Middle frontal gyrus (tissue), 1 donor: ENCODE measurements around the gene PDGFA.

Experiments
- DNase-seq: peaks from one replicate; pipeline ENCODE4 v3.0.0-alpha.2; 2015; ENCODE audit warnings: low spot score; ENCODE audit errors: extremely low spot score

The PDGFA gene

DNA sequence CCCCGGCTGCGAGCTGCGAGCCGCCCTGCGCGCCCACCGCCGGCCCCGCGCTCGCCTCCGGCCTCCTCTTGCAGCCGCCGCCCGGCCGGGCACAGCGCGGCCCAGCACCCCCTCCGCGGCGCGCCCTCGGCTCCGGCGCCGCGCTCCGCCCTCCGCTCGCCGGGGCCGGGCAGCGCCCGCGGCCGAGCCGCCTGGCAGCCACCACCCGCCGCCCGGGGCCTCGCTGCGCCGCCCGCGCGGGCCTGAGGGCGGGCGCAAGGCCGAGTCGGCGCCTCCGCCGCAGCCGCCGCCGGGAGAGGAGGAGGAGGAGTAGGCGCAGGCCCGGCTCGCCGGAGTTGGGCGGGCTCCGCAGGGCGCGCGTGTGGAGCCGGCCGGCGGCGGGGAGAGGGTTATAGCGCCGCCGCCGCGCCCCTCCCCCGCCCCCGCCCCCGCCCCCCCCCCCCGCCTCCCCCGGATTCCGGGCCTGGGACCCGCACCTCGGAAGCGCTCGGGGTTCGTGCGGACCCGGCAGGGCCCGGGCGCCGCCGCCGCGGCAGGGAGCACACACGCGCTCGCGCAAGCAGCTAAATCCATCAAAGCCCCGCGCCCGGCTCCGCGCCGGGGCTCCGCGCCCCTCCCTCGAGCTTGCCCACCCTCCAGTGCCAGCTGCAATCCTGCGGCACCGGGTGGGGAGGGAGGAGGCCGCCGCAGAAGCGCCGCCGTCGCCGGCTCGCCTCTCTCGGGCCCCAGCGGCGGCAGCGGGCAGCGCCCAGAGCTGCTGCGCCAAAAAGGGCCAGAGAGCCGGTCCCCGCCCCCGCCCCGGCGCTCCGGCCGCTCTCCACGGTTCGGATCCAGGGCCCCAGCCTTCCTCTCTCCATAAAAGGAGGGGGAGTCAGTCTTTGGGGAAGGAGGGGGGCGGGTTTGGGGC is at the start of gene PDGFA:
Gene PDGFA, minus strand, starts transcription at position 363 of the 907 bp plus-strand sequence. CDS start 845 bp downstream, outside the sequence.
- no peak for DNase-seq

DNA sequence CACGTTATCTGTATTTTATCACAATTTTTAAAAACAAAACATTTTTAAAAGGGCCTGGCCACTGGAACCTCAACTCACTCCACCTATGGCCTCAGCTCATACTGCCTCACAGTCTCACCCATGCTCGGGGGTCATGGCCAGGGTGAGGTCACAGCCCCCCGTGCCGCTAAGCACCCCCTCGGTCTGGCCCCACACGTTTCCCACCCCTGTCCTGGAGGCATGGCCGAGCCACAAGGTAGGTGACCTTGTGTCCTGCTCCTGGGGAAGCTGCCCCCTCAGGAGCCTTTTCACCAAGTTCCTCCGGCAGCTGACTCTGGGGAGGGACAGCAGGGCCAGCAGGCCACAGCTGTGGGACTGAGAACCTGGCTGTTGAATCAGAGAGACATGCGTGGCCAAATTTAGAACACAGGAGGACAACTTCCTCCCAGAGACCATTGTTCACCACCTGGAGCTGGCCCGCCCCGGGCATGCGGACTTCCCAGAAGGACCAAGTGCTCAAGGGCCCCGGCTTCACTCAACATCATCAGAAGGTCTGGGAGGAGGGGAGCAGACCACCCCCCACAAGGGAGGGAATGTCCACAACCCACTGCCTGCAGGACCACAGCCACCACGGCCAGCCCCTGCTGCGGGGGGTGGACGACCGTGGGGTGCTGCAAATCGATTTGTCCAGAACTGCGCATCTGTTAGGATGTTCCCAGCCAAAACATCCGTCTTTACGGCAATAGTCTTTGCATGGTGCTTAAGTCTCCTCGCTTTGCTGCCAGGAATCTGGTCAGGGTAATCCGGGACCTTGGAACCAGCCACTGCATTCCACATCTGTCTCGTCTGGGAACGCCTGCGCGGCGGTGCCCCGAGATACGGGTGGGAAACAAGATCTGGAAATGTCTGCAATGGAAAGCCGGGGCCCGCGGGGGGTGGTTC is 48.6 kb upstream of the PDGFA start:
- DNase-seq = no peak

DNA sequence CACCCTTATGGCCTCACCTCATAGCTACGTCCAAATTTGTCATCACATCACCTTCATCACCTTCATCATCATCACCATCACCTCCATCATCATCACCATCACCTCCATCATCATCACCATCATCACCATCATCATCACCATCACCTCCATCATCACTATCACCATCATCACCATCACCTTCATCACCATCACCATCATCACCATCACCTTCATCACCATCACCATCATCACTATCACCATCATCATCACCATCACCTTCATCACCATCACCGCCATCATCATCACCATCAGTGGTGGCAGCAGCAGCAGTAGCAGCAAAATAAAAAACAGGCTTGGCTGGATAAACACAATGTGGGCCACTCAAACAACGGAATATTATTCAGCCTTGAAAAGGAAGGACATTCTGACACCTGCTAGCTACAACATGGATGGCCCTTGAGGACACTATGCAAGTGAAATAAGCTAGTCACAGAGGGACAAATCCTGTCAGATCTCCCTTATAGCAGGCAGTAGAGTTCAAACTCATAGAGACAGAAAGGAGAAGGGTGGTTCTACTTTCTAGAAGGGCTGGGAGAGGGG is 47.7 kb upstream of the PDGFA start:
- no peak for DNase-seq

DNA sequence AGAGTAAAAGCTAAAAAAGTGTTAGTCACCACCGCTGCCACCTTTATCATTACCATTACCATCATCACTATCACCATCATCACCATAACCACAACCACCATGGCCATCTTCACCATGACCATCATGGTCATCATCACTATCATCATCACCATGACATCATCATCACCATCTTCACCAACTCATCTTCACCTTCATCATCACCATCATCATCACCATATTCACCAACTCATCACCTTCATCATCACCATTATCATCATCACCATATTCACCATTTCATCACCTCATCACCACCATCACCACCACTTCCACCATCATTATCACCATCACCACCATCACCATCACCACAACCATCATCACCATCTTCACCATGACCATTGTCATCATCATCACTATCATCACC is 46.5 kb upstream of the PDGFA start:
- no peak for DNase-seq

DNA sequence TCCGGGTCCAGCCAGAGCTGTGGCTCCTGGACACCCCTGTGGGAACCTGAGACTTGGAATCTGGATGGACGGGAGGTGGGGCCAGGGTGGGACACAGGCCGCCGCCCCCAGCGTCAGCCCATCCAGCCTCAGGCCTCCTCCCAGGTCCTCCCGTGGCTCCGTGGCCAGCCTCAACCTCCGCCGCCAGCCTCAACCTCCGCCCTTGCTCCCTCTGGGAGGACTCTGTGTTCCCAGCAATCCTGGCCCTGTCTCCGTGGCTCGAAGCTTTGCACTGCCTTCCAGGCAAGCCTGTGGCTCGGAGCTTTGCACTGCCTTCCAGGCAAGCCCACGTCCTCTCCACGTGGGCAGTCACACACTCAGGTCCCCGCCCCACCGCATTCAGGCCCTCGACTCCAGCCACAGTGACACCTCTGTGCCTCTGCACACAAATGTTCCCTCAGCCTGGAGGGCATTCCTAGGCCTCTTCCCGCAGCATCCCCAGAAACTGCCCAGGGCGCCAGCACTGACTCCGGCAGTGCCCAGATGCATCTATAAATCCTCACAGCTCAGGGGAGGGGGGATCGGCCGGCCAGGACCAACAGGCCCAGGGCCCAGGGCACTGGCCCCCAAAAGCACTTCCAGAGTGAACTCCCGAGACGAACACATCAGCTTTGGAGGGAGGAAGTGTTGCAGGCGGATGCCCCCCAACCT is 44.7 kb upstream of the PDGFA start:
- no peak for DNase-seq

DNA sequence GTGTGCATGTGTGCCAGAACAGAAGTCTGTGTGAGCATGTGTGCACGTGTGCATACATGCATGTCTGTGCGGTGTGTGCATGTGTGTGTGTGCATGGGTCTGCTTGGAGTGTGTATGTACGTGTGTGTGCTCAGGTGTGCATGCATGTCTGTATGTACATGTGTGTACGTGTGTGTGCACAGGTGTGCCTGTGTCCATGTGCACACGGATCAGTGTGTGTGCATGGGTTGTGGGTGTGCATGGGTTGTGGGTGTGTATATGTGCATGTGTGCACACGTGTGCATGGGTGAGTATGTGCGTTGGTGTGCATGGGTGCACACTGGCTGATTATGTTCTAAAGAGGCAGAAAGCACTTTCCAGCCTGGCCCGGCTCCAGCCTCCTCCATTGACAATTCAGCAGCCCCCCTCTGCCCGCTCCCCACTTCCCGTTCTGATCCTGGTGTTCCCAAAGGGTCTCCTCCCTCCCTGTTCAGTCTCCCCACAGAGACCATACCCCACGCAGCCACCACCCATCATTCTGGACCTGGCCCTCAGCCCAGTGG is 44.1 kb upstream of the PDGFA start:
- DNase-seq = no peak

DNA sequence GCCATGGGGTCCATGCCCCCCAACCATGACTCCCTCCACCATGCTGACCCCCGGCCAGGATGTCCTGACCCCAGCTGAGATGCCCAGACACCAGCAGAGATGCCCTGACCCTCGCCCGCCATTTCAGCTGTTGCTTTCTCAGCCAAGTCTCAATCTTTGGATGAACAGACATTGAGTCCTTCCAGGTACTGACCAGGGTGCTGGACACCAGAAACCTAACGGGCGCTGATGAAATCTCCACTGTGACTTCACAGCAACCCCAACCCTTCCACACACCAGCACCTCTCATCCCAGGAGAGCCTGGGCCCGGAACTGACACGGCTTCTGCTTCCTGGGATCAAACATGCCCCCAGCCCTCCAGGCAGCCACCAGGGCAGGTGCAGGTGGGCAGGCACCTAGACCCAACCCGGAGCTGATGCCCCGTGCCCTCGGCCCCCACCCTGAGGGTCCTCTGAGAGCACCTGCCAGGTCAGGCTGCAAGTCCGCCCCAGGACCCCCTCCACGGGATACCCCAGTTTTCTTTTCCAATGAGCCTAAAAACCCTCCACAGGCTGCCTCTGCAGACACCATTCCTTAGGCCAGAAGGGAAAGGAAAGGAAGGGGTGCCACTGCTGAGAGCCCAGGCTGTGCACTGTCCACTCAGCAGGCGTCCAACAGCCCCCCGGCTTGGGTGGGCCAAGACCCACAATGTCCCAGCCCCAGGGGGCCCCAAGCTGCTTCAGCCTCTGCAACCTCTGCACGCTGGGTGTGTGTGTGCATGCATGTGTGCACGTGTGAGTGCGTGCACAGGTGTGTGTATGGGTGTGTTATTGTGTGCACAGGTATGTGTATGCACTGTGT is 43.4 kb upstream of the PDGFA start:
- DNase-seq = no peak

DNA sequence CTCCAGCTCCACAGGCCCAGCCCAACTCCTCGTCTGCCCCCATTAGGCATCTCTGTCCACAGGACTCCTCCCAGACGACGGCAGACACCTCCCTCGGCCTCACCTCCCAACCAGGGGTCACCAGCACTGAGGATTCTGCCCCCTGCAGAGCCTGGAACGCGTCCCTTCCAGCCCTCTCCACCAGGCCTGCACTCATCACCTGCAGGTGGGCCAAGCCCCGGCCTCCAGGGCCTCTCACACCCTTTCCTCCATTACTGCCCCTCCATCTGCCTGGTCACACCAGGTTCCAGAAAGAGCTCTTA is 42.7 kb upstream of the PDGFA start:
- DNase-seq = no peak

DNA sequence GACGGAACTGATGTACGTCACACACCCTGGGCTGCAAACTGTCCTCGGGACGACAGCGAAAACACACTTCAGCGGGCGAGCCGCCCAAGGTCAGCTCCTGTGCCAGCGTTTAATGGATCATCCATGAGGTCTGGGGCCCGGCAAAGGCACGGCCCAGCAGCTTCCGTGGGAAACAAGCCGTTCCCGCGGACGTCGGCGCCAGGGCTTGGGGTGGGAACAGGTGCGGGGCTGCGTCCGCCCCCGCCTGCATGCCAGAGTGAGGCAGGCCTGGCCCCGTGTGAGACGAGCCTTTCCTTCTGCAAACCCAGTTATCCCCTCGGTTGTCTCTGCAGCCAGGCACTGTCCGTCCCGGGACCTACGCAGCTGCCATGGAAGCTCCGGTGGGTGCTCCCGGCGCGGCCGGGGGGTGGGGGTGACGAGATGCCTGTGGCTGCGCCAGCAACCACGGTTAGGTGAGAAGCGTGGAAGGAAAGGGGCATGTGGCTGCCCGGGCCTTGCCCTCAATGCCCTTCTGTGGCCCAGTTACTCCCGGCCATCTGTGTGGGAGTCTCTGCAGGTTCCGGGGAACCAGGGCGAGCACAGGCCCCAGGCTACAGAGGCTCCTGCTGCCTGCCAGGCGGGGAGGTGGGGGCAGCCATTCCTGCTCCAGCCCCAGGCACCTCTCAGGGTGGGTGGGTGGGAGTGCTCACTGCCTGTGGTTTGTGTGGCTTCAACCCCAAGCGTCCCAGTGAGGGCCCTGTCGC is 42.2 kb upstream of the PDGFA start:
- no peak for DNase-seq

DNA sequence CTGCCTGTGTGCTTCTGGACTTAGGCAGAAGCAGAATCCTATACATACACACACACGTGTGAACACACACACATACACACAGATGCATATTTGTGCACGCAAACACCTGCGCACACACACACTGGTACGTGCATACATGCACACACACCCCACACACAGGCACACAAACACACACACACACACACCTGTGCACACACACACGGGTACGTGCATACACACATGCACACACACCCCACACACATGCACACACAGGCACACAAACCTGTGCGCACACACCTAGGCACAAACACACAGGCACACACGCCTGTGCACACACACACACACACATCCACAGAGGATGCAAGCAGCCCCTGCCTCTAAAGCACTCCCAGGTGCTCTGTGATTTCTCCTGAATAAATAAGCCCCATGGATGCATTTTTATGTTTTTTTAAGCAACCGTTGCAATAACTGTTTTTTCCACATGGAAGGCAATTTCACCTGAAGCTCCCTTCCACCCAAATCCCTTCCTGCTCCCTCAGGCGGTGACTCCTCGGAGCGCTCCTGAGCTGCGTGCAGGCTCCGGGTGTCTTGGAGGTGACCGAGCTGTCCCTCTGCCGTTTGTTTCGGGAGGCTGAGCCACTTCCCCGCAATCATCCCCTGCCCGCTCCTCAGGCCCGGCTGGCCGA is 41.5 kb upstream of the PDGFA start:
- no peak for DNase-seq

DNA sequence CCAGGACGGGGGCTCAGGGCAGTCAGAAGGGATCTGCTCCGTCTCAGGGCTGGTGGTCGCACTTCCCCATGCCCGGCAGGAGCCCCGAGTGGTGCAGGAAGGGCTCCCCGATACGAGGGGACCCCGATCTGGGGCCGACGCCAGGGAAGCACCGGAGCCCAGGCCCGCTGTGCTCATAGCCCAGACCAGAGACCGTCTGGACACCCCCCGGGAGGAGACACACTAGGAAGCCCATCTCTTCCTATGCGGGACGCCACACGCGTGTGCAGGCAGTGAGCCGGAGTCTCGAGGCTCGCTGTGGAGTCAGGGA is 39.7 kb upstream of the PDGFA start:
- DNase-seq = no peak

DNA sequence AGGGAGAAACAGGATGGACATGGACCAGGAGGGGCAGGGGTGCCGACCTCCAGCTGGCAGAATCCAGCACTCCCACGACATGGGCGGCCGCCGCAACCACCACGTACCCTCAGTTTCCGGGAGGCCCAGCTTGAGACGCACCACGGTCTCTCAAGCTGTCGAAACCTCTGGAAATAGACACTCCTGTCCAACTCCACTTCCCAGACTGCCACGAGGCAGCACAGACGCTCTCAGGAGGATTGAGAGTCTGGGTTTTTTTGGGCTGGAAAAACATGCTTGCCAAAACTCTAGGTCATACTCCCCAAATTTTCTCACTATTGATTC is 37.9 kb upstream of the PDGFA start:
- DNase-seq = no peak

DNA sequence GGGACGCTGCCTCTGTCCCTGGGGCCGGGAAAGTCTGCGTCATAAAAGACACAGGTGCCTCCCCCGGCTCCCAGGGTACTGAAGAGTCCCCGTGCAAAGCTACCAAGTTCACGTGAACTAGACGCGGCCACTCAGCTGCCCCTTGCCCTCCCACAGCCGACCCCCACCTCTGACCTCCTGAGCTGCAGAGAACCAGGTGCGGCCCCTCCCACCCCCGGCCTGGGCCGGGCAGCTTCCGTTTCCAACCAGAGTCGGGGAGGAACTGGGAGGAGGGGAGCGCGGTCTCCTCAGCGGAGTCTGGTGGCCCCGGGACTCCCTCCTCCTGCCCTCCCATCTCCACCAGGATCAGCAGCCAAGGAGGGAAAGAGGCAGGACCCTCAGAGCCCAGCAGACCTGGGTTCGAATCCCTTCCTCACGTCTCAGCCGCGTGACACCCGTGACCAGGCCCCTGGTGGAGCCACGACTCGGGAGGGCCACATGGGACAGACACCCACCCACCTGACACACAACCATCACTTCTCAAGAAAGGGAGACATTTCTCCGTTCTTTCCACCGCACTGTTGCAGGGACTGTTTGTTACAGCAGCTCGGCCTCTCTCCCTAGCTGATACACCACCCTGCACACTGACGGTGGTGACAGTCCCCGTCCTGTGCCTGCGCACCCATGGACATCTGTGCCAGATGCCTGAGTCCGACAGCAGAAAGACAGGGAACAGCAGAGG is 37.4 kb upstream of the PDGFA start:
- DNase-seq = no peak

DNA sequence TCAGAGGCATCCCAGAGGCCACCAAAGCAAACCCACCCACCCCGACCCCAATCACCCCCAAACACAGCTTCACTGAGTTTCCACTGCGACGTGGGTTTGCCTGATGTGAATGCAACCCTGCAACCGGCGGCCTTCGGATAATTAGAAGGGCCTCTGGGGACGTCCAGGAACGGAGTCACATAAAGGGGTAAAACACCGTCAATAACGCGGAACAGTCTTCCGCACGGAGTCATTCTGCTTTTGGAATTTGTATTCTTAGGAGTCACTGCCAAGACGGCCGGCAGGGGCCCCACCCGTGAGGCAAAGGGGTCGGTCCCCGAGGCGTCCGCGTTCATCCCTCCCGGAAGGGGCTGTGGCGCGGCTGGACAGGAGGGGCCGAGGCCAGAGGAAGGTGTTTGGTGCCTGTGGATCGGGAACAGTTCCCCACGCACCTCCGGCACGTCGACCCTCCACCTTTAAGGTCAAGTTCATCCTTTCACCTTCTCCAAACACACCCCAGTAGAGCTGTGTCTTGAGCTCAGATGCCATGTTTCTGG is 36.7 kb upstream of the PDGFA start:
- no peak for DNase-seq

DNA sequence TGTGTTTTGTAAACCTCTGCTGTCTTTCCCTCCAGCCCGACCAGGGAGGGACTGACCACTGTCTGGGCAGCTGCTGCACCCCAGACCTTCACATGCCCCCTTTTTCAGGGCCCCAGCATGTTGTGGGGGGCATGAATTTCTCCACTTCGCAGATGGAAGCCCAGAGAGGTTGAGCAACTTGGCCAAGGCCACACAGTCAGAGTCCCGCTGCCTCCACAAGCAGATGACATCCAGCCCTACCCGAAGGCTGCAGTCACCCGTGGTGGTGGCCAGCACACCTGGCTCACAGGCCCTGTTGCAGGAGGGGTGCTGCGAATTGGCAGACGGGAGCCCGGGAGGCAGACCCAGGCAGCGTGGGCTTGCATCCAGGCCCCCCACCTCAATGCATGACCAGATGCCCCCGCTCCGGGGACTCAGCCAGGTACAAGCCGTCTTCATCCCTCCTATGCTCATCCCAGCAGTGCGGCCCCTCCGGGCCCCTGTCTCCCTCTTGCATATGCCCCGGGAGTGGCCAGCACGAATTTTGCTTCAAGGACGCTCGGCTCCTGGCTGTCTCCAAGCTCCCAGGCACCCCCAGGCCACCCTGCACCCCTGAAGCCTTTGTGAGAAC is 36.0 kb upstream of the PDGFA start:
- no peak for DNase-seq

DNA sequence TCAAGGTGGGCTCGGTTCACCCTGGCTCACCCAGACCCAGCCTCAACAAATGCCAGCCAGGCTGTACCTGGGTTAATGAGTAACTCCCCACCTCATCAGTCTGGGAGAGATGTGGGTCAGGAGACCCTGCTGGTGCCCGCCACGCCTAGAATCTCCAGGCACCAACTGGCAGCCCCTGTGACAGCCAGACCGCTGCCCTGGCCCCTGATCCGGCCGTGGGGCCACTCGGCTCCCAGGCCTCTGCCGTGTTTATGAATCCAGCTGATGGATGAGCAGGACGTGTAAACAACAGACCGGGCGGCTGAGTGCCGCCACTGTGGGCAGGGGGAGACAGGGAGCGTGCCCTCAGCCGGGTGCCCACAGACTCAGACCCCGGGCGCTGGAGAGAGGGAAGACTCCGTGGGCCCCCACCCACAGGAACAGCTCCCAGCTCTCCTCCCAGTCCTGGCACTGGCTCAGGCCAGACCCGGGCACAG is 34.0 kb upstream of the PDGFA start:
- DNase-seq = no peak

DNA sequence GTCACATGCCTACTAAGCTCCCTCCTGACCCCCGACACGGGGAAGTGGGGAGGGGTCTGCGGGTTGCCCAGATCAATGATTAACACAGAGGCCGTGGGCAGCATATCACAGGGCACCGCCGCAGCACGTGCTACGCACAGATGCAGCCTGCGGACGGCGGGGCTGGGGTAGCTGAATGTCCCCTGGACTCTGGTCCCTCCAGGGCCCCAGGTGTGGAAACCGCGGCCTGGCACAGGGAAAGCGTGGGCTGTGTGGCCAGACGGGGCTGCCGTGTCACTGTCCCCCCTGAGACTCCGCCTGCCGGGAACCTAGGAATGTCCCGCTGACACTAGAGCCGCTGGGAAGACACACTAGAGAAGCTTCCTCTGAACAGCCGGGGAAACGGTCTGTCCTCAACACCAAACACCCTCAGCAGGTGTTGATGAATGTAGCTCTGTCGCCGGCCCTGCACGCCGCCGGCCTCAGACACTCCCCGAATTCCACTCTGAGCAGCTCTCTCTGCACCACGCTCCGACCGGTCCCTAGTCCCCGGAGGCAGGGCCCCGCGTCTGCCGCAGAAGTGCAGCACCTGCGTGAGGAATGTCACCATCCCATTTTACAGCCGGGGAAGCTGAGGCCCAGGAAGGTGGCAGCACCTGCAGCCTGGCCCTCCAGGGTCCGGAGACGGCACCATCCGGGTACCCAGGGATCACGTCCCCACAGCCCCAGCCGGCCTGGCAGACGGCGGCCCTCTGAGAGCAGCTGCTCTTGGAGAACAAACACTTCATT is 33.4 kb upstream of the PDGFA start:
- DNase-seq = no peak
